ENCODE measurements around the gene DPH1.

Gene DPH1

GRCh38 chr17:2057175-2057759, 27.3 kb downstream of the DPH1 start:
- CTCF ChIA-PET: interaction anchor here (0.6 to 4.5 kb wide), 5 partner anchors 14 to 297 kb away, joined by 3 to 143 read pairs (median 4); no protein-coding TSS in a partner anchor
- Histone ChIP-seq H3K9me3 (ENCODE audit: control insufficient read depth, insufficient read depth, low read depth, low read length) (no peaks in the 10 kb centered on the region), H3K4me3 (ENCODE audit: low read depth, low read length) (no peak overlapping the region), H3K4me1 (ENCODE audit: control insufficient read depth, insufficient read depth, low read length) (peaks cover 5% of the 10 kb centered on the region; the same call in 1 of the 2 replicates), H3K27ac (ENCODE audit: extremely low read depth, low read depth, low read length) (no peak overlapping the region), H3K36me3 (ENCODE audit: control insufficient read depth in 2 of 2, insufficient read depth in 1 of 2, low read length in 2 of 2) (peaks cover 0 to 10% of the 10 kb centered on the region in 2 experiments; a peak in 1 of 3 replicates)
- POLR2A ChIA-PET: no interaction called here
- TF ChIP-seq ZNF169 (tag by site-specific recombination; IDR thresholded peaks at IDR 0.05): no peak
- no peak for TF ChIP-seq ZNF658 (tag by site-specific recombination; IDR thresholded peaks at IDR 0.05)
- TF ChIP-seq ZNF488 (tag by site-specific recombination; IDR thresholded peaks at IDR 0.05): no peak
- TF ChIP-seq ZNF155 (tag by site-specific recombination; IDR thresholded peaks at IDR 0.05): no peak
- TF ChIP-seq ZNF362 (tag by site-specific recombination; IDR thresholded peaks at IDR 0.05): no peak
- no peak for TF ChIP-seq ZNF223 (tag by site-specific recombination; IDR thresholded peaks at IDR 0.05)
- TF ChIP-seq ZNF24 (tag by site-specific recombination; IDR thresholded peaks at IDR 0.05): no peak
- TF ChIP-seq ZNF580 (tag by site-specific recombination; IDR thresholded peaks at IDR 0.05): no peak
- no peak for TF ChIP-seq ZNF121 (tag by site-specific recombination; IDR thresholded peaks at IDR 0.05)
- no peak for TF ChIP-seq ZNF791 (tag by site-specific recombination; IDR thresholded peaks at IDR 0.05)
- no peak for TF ChIP-seq ZNF585B (tag by site-specific recombination; IDR thresholded peaks at IDR 0.05)
- no peak for TF ChIP-seq PRDM4 (tag by site-specific recombination; IDR thresholded peaks at IDR 0.05)
- TF ChIP-seq ZNF626 (tag by site-specific recombination; IDR thresholded peaks at IDR 0.05): no peak

GRCh38 chr17:2057760-2058585, 28.0 kb downstream of the DPH1 start:
- Histone ChIP-seq H3K27ac (ENCODE audit: extremely low read depth, low read depth, low read length) (no peak overlapping the region), H3K9me3 (ENCODE audit: control insufficient read depth, insufficient read depth, low read depth, low read length) (no peaks in the 10 kb centered on the region), H3K4me3 (ENCODE audit: low read depth, low read length) (no peak overlapping the region), H3K36me3 (ENCODE audit: control insufficient read depth in 2 of 2, insufficient read depth in 1 of 2, low read length in 2 of 2) (peaks cover 0 to 10% of the 10 kb centered on the region in 2 experiments; a peak in 1 of 3 replicates), H3K4me1 (ENCODE audit: control insufficient read depth, insufficient read depth, low read length) (peaks cover 5% of the 10 kb centered on the region; the same call in 1 of the 2 replicates)
- CTCF ChIA-PET: interaction anchor here (0.6 to 3.2 kb wide), 6 partner anchors 9 to 484 kb away, joined by 3 to 24 read pairs (median 4); no protein-coding TSS in a partner anchor
- TF ChIP-seq KLF7 (tag by site-specific recombination; IDR thresholded peaks at IDR 0.05; ENCODE audit: borderline replicate concordance) (no peak), ZNF274 (IDR thresholded peaks at IDR 0.05; ENCODE audit: low read length) (no peak), ZNF274 (tag by site-specific recombination; IDR thresholded peaks at IDR 0.05; ENCODE audit: borderline replicate concordance) (no peak), ZNF837 (tag by site-specific recombination; IDR thresholded peaks at IDR 0.05) (no peak), BCL11A (tag by site-specific recombination; IDR thresholded peaks at IDR 0.05; ENCODE audit: low read depth) (no peak), HIC1 (tag by site-specific recombination; IDR thresholded peaks at IDR 0.05) (peak; percentile 81; the same call in 1 of the 2 replicates)
- POLR2A ChIA-PET: no interaction called here

Data from HEK293 (cell line).